BLaER1 (cell line): ENCODE data around the gene RNASE8.

Experiments
- H3K27ac ChIP-seq: shearing (Covaris generic); formaldehyde crosslinking; 2 replicates; pipeline ENCODE4 v1.8.1; 2022
- H3K27me3 ChIP-seq: shearing (Covaris generic); formaldehyde crosslinking; 2 replicates; pipeline ENCODE4 v1.8.1; 2022
- H3K36me3 ChIP-seq: shearing (Covaris generic); formaldehyde crosslinking; 2 replicates; pipeline ENCODE4 v1.8.1; 2022
- H3K4me1 ChIP-seq: shearing (Covaris generic); formaldehyde crosslinking; 2 replicates; pipeline ENCODE4 v1.8.1; 2022
- H3K4me2 ChIP-seq: shearing (Covaris generic); formaldehyde crosslinking; 2 replicates; pipeline ENCODE4 v1.8.1; 2022
- H3K4me3 ChIP-seq: shearing (Covaris generic); formaldehyde crosslinking; 2 replicates; pipeline ENCODE4 v1.8.1; 2022
- H3K9ac ChIP-seq: shearing (Covaris generic); formaldehyde crosslinking; 2 replicates; pipeline ENCODE4 v1.8.1; 2022
- H3K9me3 ChIP-seq: shearing (Covaris generic); formaldehyde crosslinking; 2 replicates; pipeline ENCODE4 v1.8.1; 2022
- H4K20me1 ChIP-seq: shearing (Covaris generic); formaldehyde crosslinking; 2 replicates; pipeline ENCODE4 v1.8.1; 2022
- Cebpa-rat ChIP-seq: shearing (Covaris generic); IDR thresholded peaks from 2 replicates; pipeline ENCODE4 v1.8.1; 2022

RNASE8 gene

GRCh38 chr14:21081521-21082142 is 24.0 kb downstream of the RNASE8 start:
- Histone ChIP-seq H3K4me3 (no peak overlapping the region), H4K20me1 (peaks cover under 1% of the 10 kb centered on the region; the same call in 1 of the 2 replicates), H3K9ac (no peak overlapping the region), H3K36me3 (peaks cover 80% of the 10 kb centered on the region), H3K27me3 (no peaks in the 10 kb centered on the region), H3K4me2 (no peak overlapping the region), H3K4me1 (peaks cover 18% of the 10 kb centered on the region), H3K27ac (no peak overlapping the region), H3K9me3 (no peaks in the 10 kb centered on the region)
- no peak for TF ChIP-seq Cebpa-rat

GRCh38 chr14:21083565-21084325 is 26.1 kb downstream of the RNASE8 start:
- no peak overlapping the region for H3K27ac ChIP-seq
- H3K4me2 ChIP-seq, result no peak overlapping the region
- H3K9me3 ChIP-seq, result no peaks in the 10 kb centered on the region
- peaks cover 18% of the 10 kb centered on the region for H4K20me1 ChIP-seq
- no peak overlapping the region for H3K9ac ChIP-seq
- peaks cover 83% of the 10 kb centered on the region for H3K36me3 ChIP-seq
- H3K4me3 ChIP-seq, result no peak overlapping the region
- no peak for TF ChIP-seq Cebpa-rat
- no peaks in the 10 kb centered on the region for H3K27me3 ChIP-seq
- H3K4me1 ChIP-seq, result peaks cover 38% of the 10 kb centered on the region

- Histone ChIP-seq H3K9ac (no peak overlapping the region), H3K4me3 (no peak overlapping the region), H3K4me2 (no peak overlapping the region), H3K4me1 (peaks cover 31% of the 10 kb centered on the region), H3K36me3 (peaks cover 83% of the 10 kb centered on the region), H4K20me1 (peaks cover 24% of the 10 kb centered on the region), H3K9me3 (no peaks in the 10 kb centered on the region), H3K27me3 (no peaks in the 10 kb centered on the region), H3K27ac (no peak overlapping the region)
- no peak for TF ChIP-seq Cebpa-rat
Measured at GRCh38 chr14:21084396-21084795, 26.8 kb downstream of the RNASE8 start.

GRCh38 chr14:21084998-21085853 is 27.6 kb downstream of the RNASE8 start:
- Histone ChIP-seq H3K9me3 (no peaks in the 10 kb centered on the region), H3K27ac (no peak overlapping the region; the same call in 1 of the 2 replicates)

GRCh38 chr14:21086908-21087293 is 29.3 kb downstream of the RNASE8 start:
- H3K4me2 ChIP-seq, result peak overlapping the region; percentile 50
- H3K9me3 ChIP-seq, result no peaks in the 10 kb centered on the region
- no peaks in the 10 kb centered on the region for H3K27me3 ChIP-seq
- H3K4me1 ChIP-seq, result peaks cover 44% of the 10 kb centered on the region
- H4K20me1 ChIP-seq, result peaks cover 49% of the 10 kb centered on the region
- no peak overlapping the region for H3K27ac ChIP-seq
- no peak for TF ChIP-seq Cebpa-rat
- H3K4me3 ChIP-seq, result no peak overlapping the region
- H3K36me3 ChIP-seq, result peaks cover 85% of the 10 kb centered on the region
- no peak overlapping the region for H3K9ac ChIP-seq

More at GRCh38 chr14:21084998-21085853, 27.6 kb downstream of the RNASE8 start:
- Histone ChIP-seq H3K4me1 (peaks cover 33% of the 10 kb centered on the region), H3K4me2 (no peak overlapping the region), H3K9ac (no peak overlapping the region), H3K36me3 (peaks cover 83% of the 10 kb centered on the region), H3K4me3 (no peak overlapping the region), H4K20me1 (peaks cover 33% of the 10 kb centered on the region), H3K27me3 (no peaks in the 10 kb centered on the region)
- no peak for TF ChIP-seq Cebpa-rat

- Histone ChIP-seq H3K4me2 (peak overlapping the region; percentile 50), H3K9ac (no peak overlapping the region), H3K27me3 (no peaks in the 10 kb centered on the region), H3K4me3 (no peak overlapping the region), H4K20me1 (peaks cover 53% of the 10 kb centered on the region), H3K27ac (no peak overlapping the region), H3K4me1 (peaks cover 50% of the 10 kb centered on the region), H3K36me3 (peaks cover 83% of the 10 kb centered on the region), H3K9me3 (no peaks in the 10 kb centered on the region)
- TF ChIP-seq Cebpa-rat, result no peak
Measured at GRCh38 chr14:21087294-21088091, 29.9 kb downstream of the RNASE8 start.

- Histone ChIP-seq H3K27ac (no peak overlapping the region), H3K36me3 (peaks cover 84% of the 10 kb centered on the region), H3K27me3 (no peaks in the 10 kb centered on the region), H3K4me1 (peaks cover 62% of the 10 kb centered on the region), H4K20me1 (peaks cover 64% of the 10 kb centered on the region), H3K4me3 (no peak overlapping the region), H3K4me2 (peak overlapping the region; percentile 50; the same call in 1 of the 2 replicates), H3K9ac (no peak overlapping the region), H3K9me3 (no peaks in the 10 kb centered on the region)
- TF ChIP-seq Cebpa-rat, result no peak
Measured at GRCh38 chr14:21088687-21089086, 31.1 kb downstream of the RNASE8 start.

GRCh38 chr14:21089271-21089670 is 31.6 kb downstream of the RNASE8 start:
- Histone ChIP-seq H3K27ac (no peak overlapping the region), H3K4me3 (no peak overlapping the region), H3K4me1 (peaks cover 68% of the 10 kb centered on the region), H3K9me3 (no peaks in the 10 kb centered on the region), H3K36me3 (peaks cover 79% of the 10 kb centered on the region), H3K4me2 (no peak overlapping the region), H3K9ac (no peak overlapping the region), H3K27me3 (no peaks in the 10 kb centered on the region), H4K20me1 (peaks cover 70% of the 10 kb centered on the region)
- TF ChIP-seq Cebpa-rat, result no peak

GRCh38 chr14:21089877-21090193 is 32.2 kb downstream of the RNASE8 start:
- H3K9ac ChIP-seq, result no peak overlapping the region
- no peaks in the 10 kb centered on the region for H3K9me3 ChIP-seq
- H3K27me3 ChIP-seq, result no peaks in the 10 kb centered on the region
- H3K4me3 ChIP-seq, result no peak overlapping the region
- H3K4me2 ChIP-seq, result no peak overlapping the region
- no peak for TF ChIP-seq Cebpa-rat
- H3K27ac ChIP-seq, result no peak overlapping the region
- H4K20me1 ChIP-seq, result peaks cover 75% of the 10 kb centered on the region
- peaks cover 73% of the 10 kb centered on the region for H3K4me1 ChIP-seq
- H3K36me3 ChIP-seq, result peaks cover 73% of the 10 kb centered on the region
